ENCODE measurements around the gene FAM177A1. TPM values are rescaled to one million over a fixed set of nuclear protein-coding genes. Genes with fewer than 3 reads are reported as not detected.
A peak's percentile ranks its signal among the peaks of the same experiment; 100 is the strongest.

The FAM177A1 gene
- total and polyA plus RNA-seq, 10 of the 15 experiments (the other 5 are each of a cell fraction or from before 2014, with no cell fraction given), result 5.3 to 38.6 (median 20.7) TPM

DNA sequence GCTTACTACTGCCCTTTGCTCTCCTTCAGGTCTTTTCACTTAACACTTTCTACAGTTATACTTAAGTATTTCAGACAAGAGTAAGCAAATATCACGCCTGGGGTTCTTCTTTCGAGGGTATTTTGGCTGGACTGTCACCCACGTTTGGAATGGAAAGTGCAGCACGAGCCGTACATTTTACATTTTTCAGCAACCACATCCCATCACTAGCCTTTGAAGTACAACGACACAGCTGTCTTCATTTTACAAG is 349 bp upstream of the FAM177A1 start (continued):
- TF ChIP-seq, protein P1, sequence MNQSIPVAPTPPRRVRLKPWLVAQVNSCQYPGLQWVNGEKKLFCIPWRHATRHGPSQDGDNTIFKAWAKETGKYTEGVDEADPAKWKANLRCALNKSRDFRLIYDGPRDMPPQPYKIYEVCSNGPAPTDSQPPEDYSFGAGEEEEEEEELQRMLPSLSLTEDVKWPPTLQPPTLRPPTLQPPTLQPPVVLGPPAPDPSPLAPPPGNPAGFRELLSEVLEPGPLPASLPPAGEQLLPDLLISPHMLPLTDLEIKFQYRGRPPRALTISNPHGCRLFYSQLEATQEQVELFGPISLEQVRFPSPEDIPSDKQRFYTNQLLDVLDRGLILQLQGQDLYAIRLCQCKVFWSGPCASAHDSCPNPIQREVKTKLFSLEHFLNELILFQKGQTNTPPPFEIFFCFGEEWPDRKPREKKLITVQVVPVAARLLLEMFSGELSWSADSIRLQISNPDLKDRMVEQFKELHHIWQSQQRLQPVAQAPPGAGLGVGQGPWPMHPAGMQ (IDR thresholded peaks at IDR 0.05; ENCODE audit: borderline replicate concordance), result no peak
- TF ChIP-seq NKRF (conservative IDR thresholded peaks at IDR 0.05) (peak; percentile 15; the same call in 1 of the 2 replicates), SMC3 (IDR thresholded peaks at IDR 0.05; ENCODE audit: borderline replicate concordance, low read length) (0 out of 2 replicates have a peak, but pooled peaks have one; percentile 13)
- TF ChIP-seq, protein P2, sequence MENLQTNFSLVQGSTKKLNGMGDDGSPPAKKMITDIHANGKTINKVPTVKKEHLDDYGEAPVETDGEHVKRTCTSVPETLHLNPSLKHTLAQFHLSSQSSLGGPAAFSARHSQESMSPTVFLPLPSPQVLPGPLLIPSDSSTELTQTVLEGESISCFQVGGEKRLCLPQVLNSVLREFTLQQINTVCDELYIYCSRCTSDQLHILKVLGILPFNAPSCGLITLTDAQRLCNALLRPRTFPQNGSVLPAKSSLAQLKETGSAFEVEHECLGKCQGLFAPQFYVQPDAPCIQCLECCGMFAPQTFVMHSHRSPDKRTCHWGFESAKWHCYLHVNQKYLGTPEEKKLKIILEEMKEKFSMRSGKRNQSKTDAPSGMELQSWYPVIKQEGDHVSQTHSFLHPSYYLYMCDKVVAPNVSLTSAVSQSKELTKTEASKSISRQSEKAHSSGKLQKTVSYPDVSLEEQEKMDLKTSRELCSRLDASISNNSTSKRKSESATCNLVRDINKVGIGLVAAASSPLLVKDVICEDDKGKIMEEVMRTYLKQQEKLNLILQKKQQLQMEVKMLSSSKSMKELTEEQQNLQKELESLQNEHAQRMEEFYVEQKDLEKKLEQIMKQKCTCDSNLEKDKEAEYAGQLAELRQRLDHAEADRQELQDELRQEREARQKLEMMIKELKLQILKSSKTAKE (IDR thresholded peaks at IDR 0.05; ENCODE audit: low read depth, poor library complexity, severe bottlenecking), result peak; percentile 74

Measured in GM12878 (cell line).